Measurements from ENCODE around the gene RRAD. TPM values are rescaled to one million over a fixed set of nuclear protein-coding genes. Genes with fewer than 3 reads are reported as not detected.

Gene RRAD
- total and polyA plus RNA-seq, 4 donors = 0.14 to 0.61 (median 0.54) TPM

DNA sequence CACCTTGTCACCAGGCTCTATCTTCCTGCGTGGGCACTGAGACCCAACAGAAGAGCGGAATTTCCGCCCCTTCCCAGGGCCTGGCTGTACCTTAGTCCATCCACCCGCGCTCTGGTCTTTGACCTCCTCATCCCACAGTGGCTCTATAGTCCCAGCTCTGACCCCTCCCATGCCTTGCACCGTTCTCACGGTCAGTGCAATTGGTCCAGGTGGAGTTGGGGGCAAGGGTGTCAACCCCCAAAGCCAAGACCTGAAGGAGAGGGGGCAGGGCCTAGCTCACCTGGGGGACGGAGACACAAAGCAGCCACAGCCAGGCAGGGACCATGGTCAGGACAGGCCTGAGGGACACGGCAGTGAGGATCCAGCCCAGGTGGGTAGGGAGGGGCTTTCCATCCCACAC lies 7.6 kb downstream of the RRAD start:
- no peaks in the 10 kb centered on the region for H3K9me3 ChIP-seq (ENCODE audit: control insufficient read depth in 4 of 4, low read length in 3 of 4)
- no peak overlapping the region for H3K9ac ChIP-seq (ENCODE audit: low read depth in 1 of 2, low read length in 2 of 2)
- DNase-seq (ENCODE audit: low spot score) = no peak
- WGBS = 76% methylated on average over 9 of the region's 9 CpGs
- no peaks in the 10 kb centered on the region for H3K36me3 ChIP-seq (ENCODE audit: control insufficient read depth in 4 of 4, insufficient read depth in 3 of 4, low read depth in 1 of 4, low read length in 3 of 4)
- no peaks in the 10 kb centered on the region for H3K4me1 ChIP-seq (ENCODE audit: control insufficient read depth in 4 of 4, insufficient read depth in 4 of 4, low read length in 3 of 4)
- H3K27me3 ChIP-seq (ENCODE audit: control insufficient read depth in 4 of 4, insufficient read depth in 4 of 4, low read length in 3 of 4) = no peaks in the 10 kb centered on the region
- H3K4me3 ChIP-seq (ENCODE audit: low read depth in 1 of 3, low read length in 3 of 3) = no peak overlapping the region
- no peak overlapping the region for H3K27ac ChIP-seq (ENCODE audit: low read depth in 1 of 2, low read length in 2 of 2)
- TF ChIP-seq, protein P1, sequence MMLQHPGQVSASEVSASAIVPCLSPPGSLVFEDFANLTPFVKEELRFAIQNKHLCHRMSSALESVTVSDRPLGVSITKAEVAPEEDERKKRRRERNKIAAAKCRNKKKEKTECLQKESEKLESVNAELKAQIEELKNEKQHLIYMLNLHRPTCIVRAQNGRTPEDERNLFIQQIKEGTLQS (IDR thresholded peaks at IDR 0.05) = no peak
- no peak for TF ChIP-seq YY1 (IDR thresholded peaks at IDR 0.05)
- no peak for TF ChIP-seq NR2F2 (IDR thresholded peaks at IDR 0.05)
- TF ChIP-seq, protein P2, sequence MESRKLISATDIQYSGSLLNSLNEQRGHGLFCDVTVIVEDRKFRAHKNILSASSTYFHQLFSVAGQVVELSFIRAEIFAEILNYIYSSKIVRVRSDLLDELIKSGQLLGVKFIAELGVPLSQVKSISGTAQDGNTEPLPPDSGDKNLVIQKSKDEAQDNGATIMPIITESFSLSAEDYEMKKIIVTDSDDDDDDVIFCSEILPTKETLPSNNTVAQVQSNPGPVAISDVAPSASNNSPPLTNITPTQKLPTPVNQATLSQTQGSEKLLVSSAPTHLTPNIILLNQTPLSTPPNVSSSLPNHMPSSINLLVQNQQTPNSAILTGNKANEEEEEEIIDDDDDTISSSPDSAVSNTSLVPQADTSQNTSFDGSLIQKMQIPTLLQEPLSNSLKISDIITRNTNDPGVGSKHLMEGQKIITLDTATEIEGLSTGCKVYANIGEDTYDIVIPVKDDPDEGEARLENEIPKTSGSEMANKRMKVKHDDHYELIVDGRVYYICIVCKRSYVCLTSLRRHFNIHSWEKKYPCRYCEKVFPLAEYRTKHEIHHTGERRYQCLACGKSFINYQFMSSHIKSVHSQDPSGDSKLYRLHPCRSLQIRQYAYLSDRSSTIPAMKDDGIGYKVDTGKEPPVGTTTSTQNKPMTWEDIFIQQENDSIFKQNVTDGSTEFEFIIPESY (IDR thresholded peaks at IDR 0.05) = no peak
- TF ChIP-seq RXRA (IDR thresholded peaks at IDR 0.05) = no peak
- no peak for TF ChIP-seq FOXA2 (IDR thresholded peaks at IDR 0.05)
- TF ChIP-seq, protein P3, sequence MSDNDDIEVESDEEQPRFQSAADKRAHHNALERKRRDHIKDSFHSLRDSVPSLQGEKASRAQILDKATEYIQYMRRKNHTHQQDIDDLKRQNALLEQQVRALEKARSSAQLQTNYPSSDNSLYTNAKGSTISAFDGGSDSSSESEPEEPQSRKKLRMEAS (IDR thresholded peaks at IDR 0.05) = no peak
- TF ChIP-seq HNF4G (IDR thresholded peaks at IDR 0.05) = no peak
- TF ChIP-seq, protein P4, sequence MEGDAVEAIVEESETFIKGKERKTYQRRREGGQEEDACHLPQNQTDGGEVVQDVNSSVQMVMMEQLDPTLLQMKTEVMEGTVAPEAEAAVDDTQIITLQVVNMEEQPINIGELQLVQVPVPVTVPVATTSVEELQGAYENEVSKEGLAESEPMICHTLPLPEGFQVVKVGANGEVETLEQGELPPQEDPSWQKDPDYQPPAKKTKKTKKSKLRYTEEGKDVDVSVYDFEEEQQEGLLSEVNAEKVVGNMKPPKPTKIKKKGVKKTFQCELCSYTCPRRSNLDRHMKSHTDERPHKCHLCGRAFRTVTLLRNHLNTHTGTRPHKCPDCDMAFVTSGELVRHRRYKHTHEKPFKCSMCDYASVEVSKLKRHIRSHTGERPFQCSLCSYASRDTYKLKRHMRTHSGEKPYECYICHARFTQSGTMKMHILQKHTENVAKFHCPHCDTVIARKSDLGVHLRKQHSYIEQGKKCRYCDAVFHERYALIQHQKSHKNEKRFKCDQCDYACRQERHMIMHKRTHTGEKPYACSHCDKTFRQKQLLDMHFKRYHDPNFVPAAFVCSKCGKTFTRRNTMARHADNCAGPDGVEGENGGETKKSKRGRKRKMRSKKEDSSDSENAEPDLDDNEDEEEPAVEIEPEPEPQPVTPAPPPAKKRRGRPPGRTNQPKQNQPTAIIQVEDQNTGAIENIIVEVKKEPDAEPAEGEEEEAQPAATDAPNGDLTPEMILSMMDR (IDR thresholded peaks at IDR 0.05; ENCODE audit: low read depth, low read length, missing input control) = no peak
- TF ChIP-seq FOXA1 (IDR thresholded peaks at IDR 0.05) = no peak
- TF ChIP-seq EGR1 (IDR thresholded peaks at IDR 0.05; ENCODE audit: low read depth in 2 of 2) = no peak
- TF ChIP-seq JUND (IDR thresholded peaks at IDR 0.05) = no peak
- no peak for TF ChIP-seq SP1 (IDR thresholded peaks at IDR 0.05)
- TF ChIP-seq RAD21 (IDR thresholded peaks at IDR 0.05) = no peak
- TF ChIP-seq GABPA (IDR thresholded peaks at IDR 0.05 in 1 of 2, conservative IDR thresholded peaks at IDR 0.05 in 1 of 2) = no peak
- TF ChIP-seq, protein P5, sequence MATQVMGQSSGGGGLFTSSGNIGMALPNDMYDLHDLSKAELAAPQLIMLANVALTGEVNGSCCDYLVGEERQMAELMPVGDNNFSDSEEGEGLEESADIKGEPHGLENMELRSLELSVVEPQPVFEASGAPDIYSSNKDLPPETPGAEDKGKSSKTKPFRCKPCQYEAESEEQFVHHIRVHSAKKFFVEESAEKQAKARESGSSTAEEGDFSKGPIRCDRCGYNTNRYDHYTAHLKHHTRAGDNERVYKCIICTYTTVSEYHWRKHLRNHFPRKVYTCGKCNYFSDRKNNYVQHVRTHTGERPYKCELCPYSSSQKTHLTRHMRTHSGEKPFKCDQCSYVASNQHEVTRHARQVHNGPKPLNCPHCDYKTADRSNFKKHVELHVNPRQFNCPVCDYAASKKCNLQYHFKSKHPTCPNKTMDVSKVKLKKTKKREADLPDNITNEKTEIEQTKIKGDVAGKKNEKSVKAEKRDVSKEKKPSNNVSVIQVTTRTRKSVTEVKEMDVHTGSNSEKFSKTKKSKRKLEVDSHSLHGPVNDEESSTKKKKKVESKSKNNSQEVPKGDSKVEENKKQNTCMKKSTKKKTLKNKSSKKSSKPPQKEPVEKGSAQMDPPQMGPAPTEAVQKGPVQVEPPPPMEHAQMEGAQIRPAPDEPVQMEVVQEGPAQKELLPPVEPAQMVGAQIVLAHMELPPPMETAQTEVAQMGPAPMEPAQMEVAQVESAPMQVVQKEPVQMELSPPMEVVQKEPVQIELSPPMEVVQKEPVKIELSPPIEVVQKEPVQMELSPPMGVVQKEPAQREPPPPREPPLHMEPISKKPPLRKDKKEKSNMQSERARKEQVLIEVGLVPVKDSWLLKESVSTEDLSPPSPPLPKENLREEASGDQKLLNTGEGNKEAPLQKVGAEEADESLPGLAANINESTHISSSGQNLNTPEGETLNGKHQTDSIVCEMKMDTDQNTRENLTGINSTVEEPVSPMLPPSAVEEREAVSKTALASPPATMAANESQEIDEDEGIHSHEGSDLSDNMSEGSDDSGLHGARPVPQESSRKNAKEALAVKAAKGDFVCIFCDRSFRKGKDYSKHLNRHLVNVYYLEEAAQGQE (IDR thresholded peaks at IDR 0.05) = no peak
- no peak for TF ChIP-seq HNF4A (conservative IDR thresholded peaks at IDR 0.05)
- TF ChIP-seq TAF1 (conservative IDR thresholded peaks at IDR 0.05) = no peak

All from liver (tissue), 9 donors.